Ovary (tissue), 9 donors: ENCODE results near the gene TM9SF1. TPM values are rescaled to one million over a fixed set of nuclear protein-coding genes. Genes with fewer than 3 reads are reported as not detected.

Experiments
- DNase-seq, 5 donors: peaks; one replicate each; pipeline ENCODE4 v3.0.0-alpha.2; 2019 to 2020
- H3K27ac ChIP-seq, 2 donors: fragments of 200-600 bp; one replicate each; pipeline versions ENCODE4 v1.5.1 to v1.8.0; 2019 to 2022
- H3K27me3 ChIP-seq: fragments of 200-600 bp; one replicate; pipeline ENCODE4 v1.8.0; 2022
- H3K36me3 ChIP-seq: fragments of 200-600 bp; sonication (generic); one replicate; pipeline ENCODE4 v1.5.1; 2019
- H3K4me1 ChIP-seq: one replicate; pipeline ENCODE4 v1.8.1; 2013; ENCODE audit warnings: mild to moderate bottlenecking, moderate library complexity; ENCODE audit not compliant: insufficient read depth
- H3K4me3 ChIP-seq: fragments of 200-600 bp; sonication (generic); one replicate; pipeline ENCODE4 v1.5.1; 2017
- H3K9me3 ChIP-seq, 2 donors: fragments of 200-600 bp in 1 of 2; sonication (generic) in 1 of 2; one replicate each; pipeline versions ENCODE4 v1.5.1 to v1.8.1; 2013 to 2019; ENCODE audit warnings: mild to moderate bottlenecking in 1 of 2, moderate library complexity in 1 of 2
- EP300 ChIP-seq: sonication (generic); formaldehyde crosslinking; IDR thresholded peaks from one replicate; pipeline ENCODE4 v1.6.1; 2017; ENCODE audit warnings: antibody characterized with exemption
- POLR2A ChIP-seq: fragments of 450-650 bp; IDR thresholded peaks from one replicate; pipeline ENCODE4 v1.6.1; 2017; ENCODE audit warnings: antibody characterized with exemption, mild to moderate bottlenecking, moderate library complexity
- WGBS, 3 donors: extraction: QIAGEN DNeasy Blood & Tissue Kit in 1 of 3; methylation state at CpG; one replicate each; pipeline versions ENCODE4 v1.1.5 to v1.1.7; 2013 to 2017; 5-methylcytosine and 5-hydroxymethylcytosine counted together
- intact Hi-C, 4 donors: fragments of 100-400 bp; cut with DNase I; formaldehyde crosslinking; loops; one replicate each; pipeline versions ENCODE4 v1.11.0 to v1.15.1; 2022 to 2023
- polyA plus RNA-seq, 2 donors: library from polyadenylated mRNA; stranded (reverse); fragments of 200-250 nt in 1 of 2; fragments of 350-450 nt in 1 of 2; fragmentation: Illumina TruSeq in 1 of 2; extraction: RNeasy Lipid Tissue Mini Kit (QIAGEN cat#74804) in 1 of 2; gene quantifications; one replicate each; pipeline ENCODE4 v1.2.3, GENCODE V29; 2013 to 2014
- total RNA-seq, 7 donors: library from RNA; depleted of rRNA in 2 of 7; stranded (reverse); fragments of >200 nt in 2 of 7; fragmentation: NEBNext Ultra II Directional in 3 of 7; extraction: Animal tissue kit (Norgen Biotek cat#: 25700) in 3 of 7; gene quantifications; one replicate each; pipeline versions ENCODE4 v1.1.0 to v1.2.4, GENCODE V29; 2016 to 2023
- TF ChIP-seq, protein P1 (sequence below), 3 donors: fragments of 450-650 bp in 2 of 3; fragments of 200-600 bp in 1 of 3; IDR thresholded peaks; one replicate each; pipeline versions ENCODE4 v1.5.1 to v1.8.0; 2016 to 2022; ENCODE audit warnings: antibody characterized with exemption in 3 of 3, mild to moderate bottlenecking in 1 of 3
- donor health status: DM: no; HTN: no; CAD: no; lungs with moderate emphysema.
- donor health status: DM: no; HTN: no; CAD: no.
- donor health status: Bipolar disorder and iron deficiency.
- donor health status: DM: yes; HTN: yes; CAD: no.
- donor health status: DM: no; HTN: no; CAD: no.
- donor health status: DM: yes; HTN: yes; CAD: no.

The TM9SF1 gene
- total and polyA plus RNA-seq, 9 donors: 32.3 to 65.6 (median 44.9) TPM

GRCh38 chr14:24186831-24187538, 8.3 kb downstream of the TM9SF1 start:
- DNase-seq: no peak
- H3K4me1 ChIP-seq: peaks cover 2% of the 10 kb centered on the region

GRCh38 chr14:24185741-24186140, 9.5 kb downstream of the TM9SF1 start:
- Histone ChIP-seq H3K4me1 (peaks cover 2% of the 10 kb centered on the region), H3K27ac (no peak overlapping the region), H3K4me3 (no peak overlapping the region), H3K27me3 (no peaks in the 10 kb centered on the region), H3K36me3 (no peaks in the 10 kb centered on the region), H3K9me3 (no peaks in the 10 kb centered on the region)
- TF ChIP-seq POLR2A: no peak
- TF ChIP-seq EP300: no peak
- TF ChIP-seq, protein P1, sequence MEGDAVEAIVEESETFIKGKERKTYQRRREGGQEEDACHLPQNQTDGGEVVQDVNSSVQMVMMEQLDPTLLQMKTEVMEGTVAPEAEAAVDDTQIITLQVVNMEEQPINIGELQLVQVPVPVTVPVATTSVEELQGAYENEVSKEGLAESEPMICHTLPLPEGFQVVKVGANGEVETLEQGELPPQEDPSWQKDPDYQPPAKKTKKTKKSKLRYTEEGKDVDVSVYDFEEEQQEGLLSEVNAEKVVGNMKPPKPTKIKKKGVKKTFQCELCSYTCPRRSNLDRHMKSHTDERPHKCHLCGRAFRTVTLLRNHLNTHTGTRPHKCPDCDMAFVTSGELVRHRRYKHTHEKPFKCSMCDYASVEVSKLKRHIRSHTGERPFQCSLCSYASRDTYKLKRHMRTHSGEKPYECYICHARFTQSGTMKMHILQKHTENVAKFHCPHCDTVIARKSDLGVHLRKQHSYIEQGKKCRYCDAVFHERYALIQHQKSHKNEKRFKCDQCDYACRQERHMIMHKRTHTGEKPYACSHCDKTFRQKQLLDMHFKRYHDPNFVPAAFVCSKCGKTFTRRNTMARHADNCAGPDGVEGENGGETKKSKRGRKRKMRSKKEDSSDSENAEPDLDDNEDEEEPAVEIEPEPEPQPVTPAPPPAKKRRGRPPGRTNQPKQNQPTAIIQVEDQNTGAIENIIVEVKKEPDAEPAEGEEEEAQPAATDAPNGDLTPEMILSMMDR (IDR thresholded peaks at IDR 0.05): no peak
- no peak for DNase-seq
- intact Hi-C loops: no loop called here
- WGBS, 3 donors: 91 to 92% (median 91%) methylated on average over 11 of the region's 11 CpGs

More at GRCh38 chr14:24186831-24187538, 8.3 kb downstream of the TM9SF1 start:
- no peak for TF ChIP-seq EP300
- no peak for TF ChIP-seq POLR2A
- TF ChIP-seq, protein P1 (IDR thresholded peaks at IDR 0.05): no peak
- H3K27me3 ChIP-seq: no peaks in the 10 kb centered on the region
- H3K4me3 ChIP-seq: no peak overlapping the region
- intact Hi-C loops: no loop called here
- 87 to 94% (median 88%) methylated on average over 10 of the region's 10 CpGs for WGBS, 3 donors
- no peaks in the 10 kb centered on the region for H3K9me3 ChIP-seq
- no peaks in the 10 kb centered on the region for H3K36me3 ChIP-seq
- H3K27ac ChIP-seq: no peak overlapping the region

DNA sequence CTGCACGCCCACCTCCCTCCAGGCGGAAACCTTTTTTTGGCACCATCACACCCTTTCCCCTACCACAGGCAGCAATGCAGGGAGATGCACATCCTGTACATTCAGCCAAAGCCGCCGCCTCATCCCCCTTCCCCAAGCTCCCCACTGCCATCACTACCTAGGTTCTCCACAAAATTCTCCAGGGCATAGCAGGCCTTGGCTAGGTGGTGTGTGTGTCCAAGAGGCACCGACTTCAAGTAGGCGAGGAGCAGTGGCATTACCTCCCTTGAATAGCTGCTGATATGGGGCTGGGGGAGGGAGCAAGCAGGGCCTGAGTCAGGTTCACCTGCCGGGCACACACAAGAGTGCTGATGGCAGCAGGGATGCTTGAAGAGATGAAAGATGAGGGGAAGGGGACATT, 10.2 kb downstream of the TM9SF1 start:
- no peak for TF ChIP-seq POLR2A
- TF ChIP-seq, protein P1 (IDR thresholded peaks at IDR 0.05): no peak
- TF ChIP-seq EP300: no peak

DNA sequence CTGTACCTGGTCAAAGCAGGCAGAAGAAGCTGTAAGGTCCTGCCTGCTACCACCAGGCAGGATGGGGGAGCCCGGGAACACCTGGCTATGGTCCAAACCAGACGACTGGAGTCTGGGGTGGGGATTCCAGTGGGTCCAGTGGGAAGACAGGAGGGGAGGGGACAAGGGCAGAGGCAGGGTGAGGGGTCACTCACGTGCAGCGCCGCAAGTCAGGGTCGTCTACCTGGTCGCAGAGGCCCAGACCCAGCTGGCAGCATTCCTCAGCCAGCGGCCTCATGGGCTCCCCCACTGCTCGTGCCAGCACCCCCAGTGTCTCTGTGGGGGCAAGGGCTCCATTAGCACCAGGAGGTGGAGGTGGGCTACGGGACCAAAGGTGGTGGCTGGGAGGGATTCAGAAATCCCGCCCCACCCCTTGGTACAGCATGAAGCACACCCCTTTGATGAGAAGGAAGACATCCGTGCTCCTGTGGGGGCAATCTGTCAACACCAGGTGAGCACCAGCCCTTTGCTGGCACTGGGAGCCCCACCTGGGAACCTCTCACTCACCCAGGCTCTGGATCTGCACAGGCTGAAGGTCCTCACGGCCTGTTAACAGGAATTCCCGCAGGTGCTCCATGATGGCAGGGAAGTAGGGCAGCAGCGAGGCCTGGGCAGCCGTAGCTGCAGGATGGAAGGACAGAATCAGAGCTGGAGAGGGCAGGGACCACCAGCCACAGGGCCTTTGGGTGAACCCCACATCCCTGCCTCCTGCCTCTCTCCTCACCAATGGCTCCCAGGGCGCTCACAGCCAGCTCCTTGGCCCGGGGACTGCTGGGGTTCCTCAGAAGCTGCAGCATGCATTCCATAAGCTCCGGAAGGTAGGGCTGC, 10.9 kb downstream of the TM9SF1 start:
- intact Hi-C loops: no loop called here
- Histone ChIP-seq H3K27ac (no peak overlapping the region), H3K9me3 (no peaks in the 10 kb centered on the region), H3K27me3 (no peaks in the 10 kb centered on the region), H3K36me3 (no peaks in the 10 kb centered on the region), H3K4me3 (no peak overlapping the region), H3K4me1 (peaks cover 2% of the 10 kb centered on the region)
- no peak for DNase-seq
- WGBS, 3 donors: 80 to 83% (median 82%) methylated on average over 19 of the region's 19 CpGs
- TF ChIP-seq POLR2A (no peak), EP300 (no peak)
- TF ChIP-seq, protein P1 (IDR thresholded peaks at IDR 0.05): no peak

More for the DNA sequence above, 10.2 kb downstream of the TM9SF1 start:
- Histone ChIP-seq H3K27me3 (no peaks in the 10 kb centered on the region), H3K36me3 (no peaks in the 10 kb centered on the region), H3K4me3 (no peak overlapping the region), H3K27ac (no peak overlapping the region), H3K4me1 (peaks cover 2% of the 10 kb centered on the region), H3K9me3 (no peaks in the 10 kb centered on the region)
- intact Hi-C loops: no loop called here
- no peak for DNase-seq
- 90 to 96% (median 91%) methylated on average over 7 of the region's 7 CpGs for WGBS, 3 donors
